GM19395 (cell line): ENCODE results near the gene EDA2R.

Experiments
- ATAC-seq: cut with Tn5 transposase; IDR thresholded peaks from one replicate; pipeline ENCODE4 v1.9.1; 2021; ENCODE audit warnings: mild to moderate bottlenecking, moderate library complexity; ENCODE audit not compliant: unreplicated experiment

EDA2R gene

GRCh38 chrX:66547847-66548369 is 91.0 kb downstream of the EDA2R start:
- ATAC-seq = no peak
